Mesothelial cell of epicardium (in vitro differentiated cells): ENCODE results near the gene DENND1B. TPM values are rescaled to one million over a fixed set of nuclear protein-coding genes. Genes with fewer than 3 reads are reported as not detected.

ENCODE experiments used
- DNase-seq, 2 experiments: peaks; one replicate each; pipeline ENCODE4 v3.0.0; 2021; ENCODE audit warnings: low spot score in 2 of 2; ENCODE audit not compliant: unreplicated experiment in 2 of 2
- H3K27ac Mint-ChIP-seq: 2 replicates; pipeline ENCODE4 v1.8.0; 2021; ENCODE audit warnings: mixed read lengths
- H3K27me3 Mint-ChIP-seq: 2 replicates; pipeline ENCODE4 v1.8.0; 2021; ENCODE audit warnings: low read depth, mixed read lengths
- H3K36me3 Mint-ChIP-seq: 2 replicates; pipeline ENCODE4 v1.8.0; 2021; ENCODE audit warnings: mixed read lengths
- H3K4me1 Mint-ChIP-seq: 2 replicates; pipeline ENCODE4 v1.8.0; 2021; ENCODE audit warnings: mixed read lengths
- H3K4me3 Mint-ChIP-seq: 2 replicates; pipeline ENCODE4 v1.8.0; 2021; ENCODE audit warnings: mild to moderate bottlenecking, moderate library complexity, mixed read lengths
- H3K9me3 Mint-ChIP-seq: 2 replicates; pipeline ENCODE4 v1.8.0; 2021; ENCODE audit warnings: mixed read lengths
- total RNA-seq: library from RNA; stranded (reverse); gene quantifications from 3 replicates; pipeline ENCODE4 v1.2.1, GENCODE V29; 2021
- TF ChIP-seq, protein P1 (sequence below): fragments of 200-600 bp; sonication (generic); IDR thresholded peaks from one replicate; pipeline ENCODE4 v1.5.0; 2021; ENCODE audit warnings: antibody characterized with exemption; ENCODE audit not compliant: unreplicated experiment

The DENND1B gene
- total RNA-seq, 1 donor from 2014 or later: 27.9 TPM

GRCh38 chr1:197633447-197634078 is 141.7 kb downstream of the DENND1B start:
- no peak overlapping the region for H3K4me3 Mint-ChIP-seq
- H3K36me3 Mint-ChIP-seq: peaks cover 14% of the 10 kb centered on the region
- TF ChIP-seq, protein P1, sequence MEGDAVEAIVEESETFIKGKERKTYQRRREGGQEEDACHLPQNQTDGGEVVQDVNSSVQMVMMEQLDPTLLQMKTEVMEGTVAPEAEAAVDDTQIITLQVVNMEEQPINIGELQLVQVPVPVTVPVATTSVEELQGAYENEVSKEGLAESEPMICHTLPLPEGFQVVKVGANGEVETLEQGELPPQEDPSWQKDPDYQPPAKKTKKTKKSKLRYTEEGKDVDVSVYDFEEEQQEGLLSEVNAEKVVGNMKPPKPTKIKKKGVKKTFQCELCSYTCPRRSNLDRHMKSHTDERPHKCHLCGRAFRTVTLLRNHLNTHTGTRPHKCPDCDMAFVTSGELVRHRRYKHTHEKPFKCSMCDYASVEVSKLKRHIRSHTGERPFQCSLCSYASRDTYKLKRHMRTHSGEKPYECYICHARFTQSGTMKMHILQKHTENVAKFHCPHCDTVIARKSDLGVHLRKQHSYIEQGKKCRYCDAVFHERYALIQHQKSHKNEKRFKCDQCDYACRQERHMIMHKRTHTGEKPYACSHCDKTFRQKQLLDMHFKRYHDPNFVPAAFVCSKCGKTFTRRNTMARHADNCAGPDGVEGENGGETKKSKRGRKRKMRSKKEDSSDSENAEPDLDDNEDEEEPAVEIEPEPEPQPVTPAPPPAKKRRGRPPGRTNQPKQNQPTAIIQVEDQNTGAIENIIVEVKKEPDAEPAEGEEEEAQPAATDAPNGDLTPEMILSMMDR: no peak
- H3K9me3 Mint-ChIP-seq: peaks cover 4% of the 10 kb centered on the region
- peaks cover 23% of the 10 kb centered on the region for H3K4me1 Mint-ChIP-seq
- H3K27me3 Mint-ChIP-seq: no peaks in the 10 kb centered on the region
- DNase-seq: no peak
- no peak overlapping the region for H3K27ac Mint-ChIP-seq

DNA sequence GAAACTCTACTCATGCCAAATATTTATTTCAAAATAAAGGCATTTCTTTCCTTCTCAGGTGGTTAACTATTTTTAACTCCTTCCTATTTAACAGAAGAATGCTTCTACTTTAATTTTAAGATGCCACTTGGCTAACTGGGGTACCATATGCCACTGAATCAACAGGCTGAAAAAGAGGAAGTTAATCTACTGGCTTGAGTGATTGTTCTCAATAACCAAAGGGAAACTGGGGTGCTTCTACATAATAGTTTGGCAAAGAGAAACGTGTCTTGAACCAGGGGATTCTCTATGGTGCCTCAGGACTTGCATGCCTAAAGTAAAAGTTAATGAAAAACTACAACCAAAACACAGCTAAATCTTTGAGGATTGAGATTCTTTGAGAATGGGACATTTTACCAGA is 142.6 kb downstream of the DENND1B start:
- H3K9me3 Mint-ChIP-seq: peaks cover 7% of the 10 kb centered on the region
- TF ChIP-seq, protein P1: no peak
- H3K36me3 Mint-ChIP-seq: peaks cover 20% of the 10 kb centered on the region
- DNase-seq: no peak
- peaks cover 14% of the 10 kb centered on the region for H3K4me1 Mint-ChIP-seq
- no peaks in the 10 kb centered on the region for H3K27me3 Mint-ChIP-seq
- H3K4me3 Mint-ChIP-seq: no peak overlapping the region
- H3K27ac Mint-ChIP-seq: peak overlapping the region; percentile 30

GRCh38 chr1:197632005-197632404 is 143.3 kb downstream of the DENND1B start:
- DNase-seq: no peak
- H3K4me3 Mint-ChIP-seq: no peak overlapping the region
- H3K9me3 Mint-ChIP-seq: peaks cover 7% of the 10 kb centered on the region
- peaks cover 23% of the 10 kb centered on the region for H3K36me3 Mint-ChIP-seq
- H3K27ac Mint-ChIP-seq: peak overlapping the region; percentile 47
- TF ChIP-seq, protein P1: no peak
- H3K4me1 Mint-ChIP-seq: peaks cover 7% of the 10 kb centered on the region
- H3K27me3 Mint-ChIP-seq: no peaks in the 10 kb centered on the region

GRCh38 chr1:197622371-197622770 is 152.9 kb downstream of the DENND1B start:
- Mint-ChIP-seq H3K4me3 (no peak overlapping the region), H3K36me3 (peaks cover 28% of the 10 kb centered on the region), H3K4me1 (peaks cover 32% of the 10 kb centered on the region), H3K9me3 (peaks cover 20% of the 10 kb centered on the region), H3K27me3 (no peaks in the 10 kb centered on the region), H3K27ac (no peak overlapping the region)
- TF ChIP-seq, protein P1: no peak
- DNase-seq: no peak

DNA sequence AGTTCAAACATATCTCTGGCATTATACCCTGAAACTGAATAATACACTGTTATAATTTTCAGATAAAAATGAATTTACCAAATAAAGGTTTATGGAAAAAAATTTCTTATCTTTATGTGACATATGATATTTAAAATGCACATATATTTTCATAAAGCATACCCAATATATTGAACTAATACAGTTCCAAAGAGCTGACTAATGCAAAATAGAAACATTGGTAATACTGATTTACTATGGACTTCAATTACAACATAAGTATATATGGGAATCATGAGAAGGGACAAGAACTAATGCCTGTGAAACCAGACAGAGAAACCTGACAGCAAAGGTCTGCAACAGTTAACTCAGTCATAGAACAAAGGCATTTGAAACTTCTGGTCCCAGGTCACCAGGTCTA is 153.5 kb downstream of the DENND1B start:
- TF ChIP-seq, protein P1: no peak
- Mint-ChIP-seq H3K27me3 (no peaks in the 10 kb centered on the region), H3K36me3 (peaks cover 24% of the 10 kb centered on the region), H3K4me3 (no peak overlapping the region), H3K27ac (no peak overlapping the region), H3K4me1 (peaks cover 33% of the 10 kb centered on the region), H3K9me3 (peaks cover 20% of the 10 kb centered on the region)
- DNase-seq: no peak
